Endothelial cell of umbilical vein (primary cell): Measurements from ENCODE around the gene ANKRD16.

Experiments
- CTCF ChIP-seq, 2 donors: IDR thresholded peaks; 1 replicate in 1 of 2; 2 replicates in 1 of 2; pipeline ENCODE4 v1.5.1; 2011; ENCODE audit warnings: low read length in 2 of 2, mild to moderate bottlenecking in 2 of 2, moderate library complexity in 2 of 2, control low read depth in 1 of 2, inconsistent platforms in 1 of 2, low read depth in 1 of 2; ENCODE audit not compliant: insufficient read depth in 1 of 2; ENCODE audit errors: extremely low read depth in 1 of 2
- EZH2 ChIP-seq: IDR thresholded peaks from 2 replicates; pipeline ENCODE4 v1.6.1; 2012; ENCODE audit warnings: borderline replicate concordance, low read depth, mild to moderate bottlenecking, moderate library complexity, low read length, inconsistent platforms; ENCODE audit not compliant: severe bottlenecking
- GATA2 ChIP-seq: IDR thresholded peaks from 2 replicates; pipeline ENCODE4 v1.7.0; 2011; ENCODE audit warnings: low read depth, mild to moderate bottlenecking, moderate library complexity, mixed read lengths, low read length; ENCODE audit not compliant: insufficient read length, insufficient read depth
- MAX ChIP-seq: IDR thresholded peaks from 2 replicates; pipeline ENCODE4 v1.6.1; 2011; ENCODE audit not compliant: insufficient read depth, insufficient read length
- MYC ChIP-seq: IDR thresholded peaks from one replicate; pipeline ENCODE4 v1.6.1; 2011; ENCODE audit warnings: mild to moderate bottlenecking, low read depth, low read length
- POLR2A ChIP-seq: IDR thresholded peaks from 2 replicates; pipeline ENCODE4 v1.6.1; 2012; ENCODE audit warnings: low read depth, mild to moderate bottlenecking, control low read depth, low read length
- POLR2AphosphoS5 ChIP-seq: IDR thresholded peaks from 2 replicates; pipeline ENCODE4 v1.6.1; 2012; ENCODE audit warnings: low read depth, mild to moderate bottlenecking, control low read depth, low read length, moderate library complexity; ENCODE audit not compliant: insufficient read depth

GRCh38 chr10:5897053-5897340 lies 7.3 kb upstream of the ANKRD16 start:
- TF ChIP-seq CTCF (IDR thresholded peaks at IDR 0.05; ENCODE audit: extremely low read depth in 1 of 2, insufficient read depth in 1 of 2, low read depth in 1 of 2, low read length in 2 of 2) (no peak), POLR2AphosphoS5 (no peak), MYC (no peak), POLR2A (no peak), MAX (no peak), EZH2 (no peak), GATA2 (no peak)
